GM19395 (cell line): ENCODE measurements around the gene ALK.

Source experiments
- ATAC-seq: cut with Tn5 transposase; IDR thresholded peaks from one replicate; pipeline ENCODE4 v1.9.1; 2021; ENCODE audit warnings: mild to moderate bottlenecking, moderate library complexity; ENCODE audit not compliant: unreplicated experiment

The ALK gene

DNA sequence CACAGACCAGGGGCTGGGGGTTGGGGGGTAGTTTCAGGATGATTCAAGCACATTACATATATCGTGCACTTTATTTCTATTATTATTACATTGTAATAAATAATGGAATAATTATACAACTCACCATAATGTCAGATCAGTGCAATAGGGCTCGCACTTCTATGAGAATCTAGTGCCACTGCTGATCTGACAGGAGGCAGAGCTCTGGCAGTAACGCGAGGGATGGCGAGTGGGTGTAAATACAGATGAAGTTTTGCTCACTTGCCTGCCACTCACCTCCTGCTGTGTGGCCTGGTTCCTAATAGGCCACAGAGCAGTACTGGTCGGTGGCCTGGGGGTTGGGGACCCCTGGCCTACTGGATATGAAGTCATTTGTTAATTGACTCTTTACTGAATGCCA lies 615.6 kb downstream of the ALK start:
- no peak for ATAC-seq

DNA sequence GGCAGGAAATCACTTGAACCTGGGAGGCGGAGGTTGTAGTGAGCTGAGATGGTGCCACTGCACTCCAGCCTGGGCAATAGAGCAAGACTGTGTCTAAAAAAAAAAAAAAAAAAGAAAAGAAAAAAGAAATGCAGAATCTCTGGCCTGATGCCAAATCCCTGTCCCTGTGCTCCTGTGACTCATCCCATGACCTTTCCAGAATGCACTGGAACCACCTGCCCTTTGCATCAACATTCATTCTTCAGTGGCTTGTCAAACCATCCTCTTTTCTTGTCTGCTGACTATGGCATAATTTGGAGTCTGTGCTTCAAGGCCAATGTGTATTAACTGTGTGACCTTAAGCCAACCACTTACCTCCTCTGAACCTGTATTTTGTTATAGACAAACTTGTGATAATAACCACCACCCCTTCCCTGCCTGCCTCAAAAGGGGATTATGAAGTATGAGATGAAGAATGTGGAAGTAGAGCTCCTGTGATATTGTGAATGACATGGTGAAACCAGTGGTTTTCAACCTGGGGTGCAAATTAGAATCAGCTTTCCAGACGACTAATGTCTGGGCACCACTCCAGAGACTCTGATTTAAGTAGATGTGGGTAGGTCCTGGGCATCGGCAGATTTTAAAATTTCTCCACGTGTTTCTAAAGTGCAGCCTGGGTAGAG lies 616.9 kb downstream of the ALK start:
- no peak for ATAC-seq

GRCh38 chr2:29296585-29296984 lies 624.8 kb downstream of the ALK start:
- ATAC-seq, result no peak

DNA sequence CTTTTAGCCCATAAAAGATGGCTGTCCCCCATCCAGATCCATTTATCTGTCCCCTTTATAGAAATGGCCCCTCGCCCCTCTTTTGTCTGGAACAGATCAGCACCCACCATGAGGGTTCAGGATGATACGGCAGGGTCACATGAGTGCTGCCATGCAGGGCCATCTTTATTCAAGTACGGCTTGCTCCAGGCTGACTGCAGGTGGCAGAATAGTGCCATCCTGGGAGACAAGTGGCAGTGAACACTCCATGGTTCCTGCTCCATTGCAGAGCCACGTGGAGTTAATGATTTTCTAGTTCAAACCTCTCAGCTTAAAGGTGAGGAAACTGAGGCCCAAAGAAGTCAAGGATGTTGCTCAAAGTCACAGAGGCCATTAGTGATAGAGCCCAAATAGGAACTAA lies 625.5 kb downstream of the ALK start:
- ATAC-seq, result no peak

DNA sequence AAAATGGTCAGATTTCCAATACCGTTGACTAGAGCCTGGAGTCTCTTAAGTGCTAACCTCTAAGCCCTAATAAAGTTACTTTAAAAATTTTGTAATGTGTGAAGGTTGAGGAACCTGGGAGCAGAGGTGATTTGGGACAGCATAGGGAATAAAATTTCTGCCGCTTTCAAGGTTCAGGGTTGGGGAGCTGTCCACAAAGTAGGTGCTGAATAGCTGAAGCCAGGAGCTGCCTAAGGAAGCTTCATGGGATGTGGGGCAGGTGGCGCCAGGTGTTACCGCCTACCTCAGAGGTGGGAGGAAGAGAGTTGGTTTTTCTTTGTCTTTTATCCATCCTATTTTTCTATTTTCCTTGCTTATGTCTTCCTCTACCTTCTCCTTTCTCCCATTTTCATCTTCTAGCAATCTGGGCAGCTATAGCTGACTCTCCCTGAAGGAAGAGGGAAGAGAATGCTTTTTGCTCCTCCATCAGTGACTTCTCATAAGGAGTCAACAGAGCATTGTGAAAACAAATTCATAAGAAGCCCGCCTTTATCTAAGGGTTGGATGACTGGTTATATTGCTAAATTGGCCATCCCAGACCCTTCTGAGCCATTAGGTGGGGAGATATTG lies 627.5 kb downstream of the ALK start:
- ATAC-seq, result no peak

- no peak for ATAC-seq
Measured at GRCh38 chr2:29290293-29291047, 630.9 kb downstream of the ALK start.

DNA sequence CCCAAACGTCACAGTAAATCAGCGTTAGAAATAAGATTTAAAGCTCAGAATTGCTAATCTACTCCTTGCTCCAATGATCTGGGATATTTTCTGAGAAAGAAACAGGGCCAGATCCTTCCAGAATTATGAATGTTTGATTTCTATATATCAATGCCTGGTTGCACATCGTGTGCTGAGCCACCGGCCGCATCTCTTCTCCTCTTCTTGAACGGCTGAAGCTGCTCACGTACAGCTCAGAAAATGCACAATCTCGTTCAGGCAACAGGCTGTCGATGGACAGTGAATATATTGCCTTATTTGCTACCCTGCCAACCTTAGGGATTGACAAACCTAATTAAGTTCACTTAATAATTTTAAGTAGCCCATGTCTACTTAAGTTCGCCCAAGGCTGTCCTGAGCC lies 636.7 kb downstream of the ALK start:
- no peak for ATAC-seq

GRCh38 chr2:29281916-29282247 lies 639.5 kb downstream of the ALK start:
- no peak for ATAC-seq

GRCh38 chr2:29281086-29281915 lies 640.1 kb downstream of the ALK start:
- ATAC-seq, result no peak

DNA sequence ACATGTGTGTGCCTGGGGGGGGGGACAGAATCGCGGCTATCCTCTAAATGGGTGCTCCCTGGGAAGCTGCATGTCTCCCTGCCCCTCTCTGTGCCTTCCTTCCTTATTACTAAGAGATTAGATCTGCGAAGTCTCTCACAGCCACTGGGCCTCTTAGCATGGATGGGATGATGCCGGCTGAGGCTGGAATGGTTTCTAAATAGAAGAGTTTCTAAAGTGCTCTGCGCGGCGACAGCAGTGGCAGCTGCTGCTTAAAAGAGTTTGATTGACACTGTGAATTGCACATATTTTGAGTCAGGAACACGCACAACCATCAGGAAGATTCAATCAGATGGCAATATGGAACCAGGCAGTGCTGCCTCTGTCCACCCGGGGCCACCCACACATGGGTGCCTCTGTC lies 642.4 kb downstream of the ALK start:
- no peak for ATAC-seq

GRCh38 chr2:29276151-29276550 lies 645.2 kb downstream of the ALK start:
- no peak for ATAC-seq

GRCh38 chr2:29275186-29275585 lies 646.2 kb downstream of the ALK start:
- no peak for ATAC-seq

- no peak for ATAC-seq
Measured at GRCh38 chr2:29273685-29274611, 647.4 kb downstream of the ALK start.

DNA sequence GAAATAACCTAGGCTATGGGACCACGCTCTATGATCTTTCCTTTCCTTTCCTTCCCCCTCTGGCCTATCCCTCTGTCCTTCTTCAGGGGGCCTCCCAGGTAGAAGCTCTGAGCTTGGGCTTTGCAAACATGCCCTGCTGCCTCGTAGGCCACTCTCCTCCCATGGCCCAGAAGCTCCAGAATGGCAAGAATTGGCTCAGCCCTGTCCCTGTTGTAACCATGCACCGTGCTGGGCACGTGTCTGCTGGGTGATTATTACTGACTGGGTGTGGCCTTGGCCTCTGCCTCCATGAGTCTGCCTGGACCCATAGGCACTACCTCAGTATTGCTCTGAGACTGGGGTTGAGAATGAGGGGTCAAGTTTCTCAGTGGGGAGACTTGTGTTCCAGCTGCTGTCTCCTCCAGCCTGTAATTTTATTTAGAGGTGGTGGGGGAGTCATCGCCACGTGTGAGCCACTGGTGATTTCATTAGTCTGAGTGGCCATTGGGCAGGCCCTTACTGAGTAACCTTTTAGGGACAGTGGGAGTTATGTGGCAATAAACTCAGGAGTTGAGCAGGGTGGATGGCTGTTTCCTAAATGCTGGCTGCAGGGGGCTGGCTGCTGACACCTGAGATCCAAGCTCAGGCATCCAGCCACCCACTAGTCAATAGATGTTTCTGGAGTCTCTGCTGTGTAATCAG lies 648.2 kb downstream of the ALK start:
- ATAC-seq, result no peak

DNA sequence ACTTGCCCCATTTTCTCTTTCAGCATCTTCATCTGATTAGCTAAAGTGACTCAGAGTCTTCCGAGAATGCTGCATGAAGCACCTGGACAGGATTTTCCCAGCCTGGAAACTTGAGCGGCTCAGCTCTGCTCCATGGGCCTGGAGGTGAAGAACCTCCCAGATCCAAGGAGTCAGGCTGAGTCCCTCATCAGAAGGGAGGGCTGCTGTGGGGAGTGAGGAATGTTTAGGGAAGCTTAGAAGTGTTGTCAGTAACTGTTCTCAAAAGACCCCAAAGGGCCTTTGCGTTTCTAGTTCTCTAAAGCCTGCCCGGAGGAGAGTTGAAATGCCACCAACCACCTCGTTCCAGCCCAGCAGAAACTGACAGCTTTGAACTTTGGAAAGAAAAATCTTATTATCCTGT lies 649.1 kb downstream of the ALK start:
- no peak for ATAC-seq

- ATAC-seq, result no peak
Measured at GRCh38 chr2:29270701-29271121, 650.7 kb downstream of the ALK start.

- no peak for ATAC-seq
Measured at GRCh38 chr2:29269765-29270109, 651.6 kb downstream of the ALK start.

DNA sequence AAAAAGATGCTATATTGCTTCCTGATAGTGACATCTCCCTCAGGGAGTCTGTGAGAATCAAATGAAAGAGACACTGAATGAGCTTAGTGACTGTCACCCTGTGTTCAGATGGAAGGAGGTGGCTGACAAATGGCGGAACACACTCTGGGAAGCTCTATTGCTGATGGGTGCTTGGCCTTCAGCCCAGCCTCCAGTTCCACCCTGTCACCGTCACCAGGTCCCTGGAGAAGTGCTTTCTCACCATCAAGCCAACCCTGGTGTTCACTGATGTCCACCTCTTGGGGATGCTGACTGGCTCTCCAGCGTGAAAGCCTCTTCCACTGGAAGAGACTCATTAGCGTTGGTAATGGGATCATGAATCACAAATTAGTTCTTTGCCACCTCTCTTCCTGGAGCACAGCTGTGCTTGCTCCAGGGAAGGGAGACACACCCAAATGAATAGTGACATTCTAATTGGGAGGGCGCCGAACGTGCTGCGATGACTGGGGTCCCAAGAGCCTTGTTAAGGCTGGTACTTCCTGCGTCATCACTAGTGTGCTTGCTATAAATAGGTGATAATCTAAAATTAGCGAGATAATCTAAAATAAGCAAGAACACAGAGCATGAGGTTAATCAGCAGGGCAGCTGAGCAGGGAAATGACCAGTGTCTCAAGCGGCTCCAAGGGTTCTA lies 652.2 kb downstream of the ALK start:
- ATAC-seq, result no peak

DNA sequence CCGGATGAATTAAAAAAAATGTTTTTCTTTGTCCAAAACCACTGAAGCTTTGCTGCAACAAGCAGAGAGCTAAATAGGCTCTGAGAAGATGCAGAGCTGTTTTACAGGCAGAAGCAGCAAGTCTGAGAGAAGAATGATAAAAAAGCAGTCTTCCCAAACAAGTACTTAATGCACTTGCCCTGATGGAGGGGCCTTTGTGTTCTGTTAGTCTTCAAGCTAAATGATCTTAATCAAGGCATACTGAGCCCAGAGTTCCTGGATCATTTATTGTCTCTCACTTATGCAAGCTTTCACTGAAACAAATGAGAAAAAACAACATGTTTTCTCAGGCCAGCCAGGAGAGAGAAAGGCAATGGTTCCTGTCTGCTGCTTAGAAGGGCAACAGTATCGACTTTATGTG lies 653.7 kb downstream of the ALK start:
- ATAC-seq, result no peak
